Neural progenitor cell (in vitro differentiated cells): ENCODE results near the gene CBLN4.

Source experiments
- EZH2 ChIP-seq: fragments of 200-600 bp; sonication (generic); IDR thresholded peaks from 2 replicates; pipeline ENCODE4 v1.6.1; 2017; ENCODE audit warnings: antibody characterized with exemption, mild to moderate bottlenecking, moderate library complexity
- TF ChIP-seq, protein P1 (sequence below): fragments of 200-600 bp; sonication (generic); IDR thresholded peaks from 2 replicates; pipeline ENCODE4 v1.5.1; 2017; ENCODE audit warnings: antibody characterized with exemption, mild to moderate bottlenecking

DNA sequence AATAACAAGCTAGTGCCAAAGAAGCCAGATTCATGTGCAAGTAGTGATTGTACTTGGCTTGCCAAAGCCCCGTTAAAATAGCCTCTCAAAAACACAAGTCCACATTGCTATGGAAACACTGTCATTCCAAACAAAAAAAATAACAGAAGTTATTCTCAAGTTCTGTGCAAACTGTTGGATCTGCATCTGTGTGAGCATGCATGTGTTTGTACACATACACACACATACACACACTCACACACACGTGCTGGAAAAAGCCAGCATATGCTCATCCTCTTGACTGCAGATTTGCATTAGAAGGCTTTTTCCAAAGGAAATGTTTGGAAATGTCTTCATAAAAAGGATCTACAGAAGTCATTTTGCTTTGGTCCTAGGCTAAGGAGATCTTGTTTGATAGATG is 13.4 kb upstream of the CBLN4 start:
- TF ChIP-seq, protein P1, sequence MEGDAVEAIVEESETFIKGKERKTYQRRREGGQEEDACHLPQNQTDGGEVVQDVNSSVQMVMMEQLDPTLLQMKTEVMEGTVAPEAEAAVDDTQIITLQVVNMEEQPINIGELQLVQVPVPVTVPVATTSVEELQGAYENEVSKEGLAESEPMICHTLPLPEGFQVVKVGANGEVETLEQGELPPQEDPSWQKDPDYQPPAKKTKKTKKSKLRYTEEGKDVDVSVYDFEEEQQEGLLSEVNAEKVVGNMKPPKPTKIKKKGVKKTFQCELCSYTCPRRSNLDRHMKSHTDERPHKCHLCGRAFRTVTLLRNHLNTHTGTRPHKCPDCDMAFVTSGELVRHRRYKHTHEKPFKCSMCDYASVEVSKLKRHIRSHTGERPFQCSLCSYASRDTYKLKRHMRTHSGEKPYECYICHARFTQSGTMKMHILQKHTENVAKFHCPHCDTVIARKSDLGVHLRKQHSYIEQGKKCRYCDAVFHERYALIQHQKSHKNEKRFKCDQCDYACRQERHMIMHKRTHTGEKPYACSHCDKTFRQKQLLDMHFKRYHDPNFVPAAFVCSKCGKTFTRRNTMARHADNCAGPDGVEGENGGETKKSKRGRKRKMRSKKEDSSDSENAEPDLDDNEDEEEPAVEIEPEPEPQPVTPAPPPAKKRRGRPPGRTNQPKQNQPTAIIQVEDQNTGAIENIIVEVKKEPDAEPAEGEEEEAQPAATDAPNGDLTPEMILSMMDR: no peak
- TF ChIP-seq EZH2: no peak
